DND-41 (cell line): Measurements from ENCODE around the gene SLAMF9.

Experiments
- ATAC-seq: fragments of 200-7000 bp; cut with Tn5 transposase; 3 replicates; pipeline ENCODE4 v1.9.1; 2021; ENCODE audit warnings: low read depth; ENCODE audit not compliant: insufficient read depth
- DNase-seq: peaks from one replicate; pipeline ENCODE4 v3.0.0-alpha.2; 2020
- H2AFZ ChIP-seq: 2 replicates; pipeline ENCODE4 v1.6.0; 2012; ENCODE audit warnings: low read depth, low read length
- H3K27ac ChIP-seq: 2 replicates; pipeline ENCODE4 v1.5.1; 2012; ENCODE audit warnings: low read length, inconsistent platforms
- H3K27me3 ChIP-seq: fragments of 200-600 bp; sonication (generic); 2 replicates; pipeline ENCODE4 v1.6.0; 2012; ENCODE audit warnings: low read length, mild to moderate bottlenecking, inconsistent platforms; ENCODE audit not compliant: insufficient read depth, poor library complexity
- H3K36me3 ChIP-seq: 2 replicates; pipeline ENCODE4 v1.5.1; 2012; ENCODE audit warnings: low read length, inconsistent platforms; ENCODE audit not compliant: insufficient read depth
- H3K4me1 ChIP-seq: 2 replicates; pipeline ENCODE4 v1.5.1; 2012; ENCODE audit warnings: mild to moderate bottlenecking, low read length; ENCODE audit not compliant: insufficient read depth
- H3K4me2 ChIP-seq: 2 replicates; pipeline ENCODE4 v1.6.0; 2012; ENCODE audit warnings: mild to moderate bottlenecking, moderate library complexity, low read length, inconsistent platforms; ENCODE audit not compliant: insufficient read depth
- H3K4me3 ChIP-seq, 2 experiments: fragments of 200-600 bp in 1 of 2; shearing (Covaris generic) in 1 of 2; 2 replicates each; pipeline ENCODE4 v1.5.1; 2012 to 2016; ENCODE audit warnings: inconsistent platforms in 2 of 2, low read length in 2 of 2, mild to moderate bottlenecking in 2 of 2, low read depth in 1 of 2, moderate library complexity in 1 of 2
- H3K79me2 ChIP-seq: 2 replicates; pipeline ENCODE4 v1.6.0; 2012; ENCODE audit warnings: low read length, inconsistent platforms; ENCODE audit not compliant: insufficient read depth
- H3K9ac ChIP-seq: 2 replicates; pipeline ENCODE4 v1.6.0; 2012; ENCODE audit warnings: low read depth, mild to moderate bottlenecking, inconsistent platforms, low read length, moderate library complexity
- H3K9me3 ChIP-seq: 2 replicates; pipeline ENCODE4 v1.5.1; 2012; ENCODE audit warnings: low read length, moderate library complexity, mild to moderate bottlenecking, inconsistent platforms; ENCODE audit not compliant: insufficient read depth, severe bottlenecking
- H4K20me1 ChIP-seq: 2 replicates; pipeline ENCODE4 v1.6.0; 2012; ENCODE audit warnings: low read length; ENCODE audit not compliant: insufficient read depth
- CTCF ChIP-seq: IDR thresholded peaks from 2 replicates; pipeline ENCODE4 v1.5.1; 2012; ENCODE audit warnings: borderline replicate concordance, low read length, moderate library complexity, mild to moderate bottlenecking; ENCODE audit not compliant: poor library complexity, severe bottlenecking; ENCODE audit errors: extremely low read depth
- EZH2 ChIP-seq: IDR thresholded peaks from 3 replicates; pipeline ENCODE4 v1.6.1; 2012; ENCODE audit warnings: borderline replicate concordance, low read depth, mild to moderate bottlenecking, moderate library complexity, low read length, inconsistent platforms; ENCODE audit not compliant: severe bottlenecking

SLAMF9 gene

DNA sequence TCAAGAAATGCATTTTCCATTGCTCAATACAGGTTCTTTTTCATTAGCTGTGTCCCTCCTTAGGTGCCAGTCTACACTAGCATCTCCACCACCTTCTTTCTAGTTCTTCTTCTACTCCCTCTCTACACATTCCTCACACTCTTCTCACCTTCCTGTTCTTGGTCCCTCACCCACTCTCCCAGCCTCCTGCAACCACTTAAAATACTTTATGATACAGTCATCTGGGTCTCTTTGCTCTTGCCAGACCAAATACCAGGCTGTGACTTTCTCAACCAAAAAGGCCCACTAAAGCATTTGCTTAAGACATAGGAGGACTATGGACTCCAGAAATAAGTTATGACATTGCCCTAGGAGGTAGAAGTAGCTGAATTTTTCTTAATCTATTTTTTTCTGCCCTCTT, 42.6 kb upstream of the SLAMF9 start:
- Histone ChIP-seq H3K9ac (no peak overlapping the region), H3K79me2 (no peaks in the 10 kb centered on the region), H3K4me3 (no peak overlapping the region), H3K36me3 (no peaks in the 10 kb centered on the region), H3K4me2 (no peak overlapping the region), H2AFZ (no peak overlapping the region), H3K4me1 (no peaks in the 10 kb centered on the region), H3K27me3 (peaks cover 15% of the 10 kb centered on the region), H4K20me1 (no peaks in the 10 kb centered on the region), H3K27ac (no peak overlapping the region), H3K9me3 (no peaks in the 10 kb centered on the region)
- TF ChIP-seq CTCF (no peak), EZH2 (no peak)
- no peak for ATAC-seq
- no peak for DNase-seq

DNA sequence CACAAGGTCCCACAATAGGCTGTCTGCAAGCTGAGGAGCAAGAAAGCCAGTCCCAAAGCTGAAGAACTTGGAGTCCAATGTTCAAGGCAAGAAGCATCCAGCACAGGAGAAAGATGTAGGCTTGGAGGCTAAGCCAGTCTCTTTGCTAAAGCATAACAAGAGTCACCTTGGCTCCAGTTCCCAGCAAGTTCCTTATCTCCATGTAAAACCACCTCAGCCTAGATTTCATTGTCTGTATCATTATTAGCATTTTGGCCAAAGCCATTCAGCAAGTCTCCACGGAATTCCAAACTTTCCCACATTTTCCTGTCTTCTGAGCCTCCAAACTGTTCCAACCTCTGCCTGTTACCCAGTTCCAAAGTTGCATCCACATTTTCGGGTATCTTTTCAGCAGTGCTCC, 40.9 kb upstream of the SLAMF9 start:
- H3K79me2 ChIP-seq, result no peaks in the 10 kb centered on the region
- ATAC-seq (no peak), DNase-seq (no peak)
- no peaks in the 10 kb centered on the region for H3K36me3 ChIP-seq
- H3K4me3 ChIP-seq, result no peak overlapping the region
- H3K27ac ChIP-seq, result no peak overlapping the region
- H3K9me3 ChIP-seq, result no peaks in the 10 kb centered on the region
- TF ChIP-seq EZH2 (no peak), CTCF (no peak)
- H3K4me2 ChIP-seq, result no peak overlapping the region
- no peak overlapping the region for H2AFZ ChIP-seq
- peaks cover 12% of the 10 kb centered on the region for H3K27me3 ChIP-seq
- H3K4me1 ChIP-seq, result no peaks in the 10 kb centered on the region
- H4K20me1 ChIP-seq, result no peaks in the 10 kb centered on the region
- no peak overlapping the region for H3K9ac ChIP-seq

DNA sequence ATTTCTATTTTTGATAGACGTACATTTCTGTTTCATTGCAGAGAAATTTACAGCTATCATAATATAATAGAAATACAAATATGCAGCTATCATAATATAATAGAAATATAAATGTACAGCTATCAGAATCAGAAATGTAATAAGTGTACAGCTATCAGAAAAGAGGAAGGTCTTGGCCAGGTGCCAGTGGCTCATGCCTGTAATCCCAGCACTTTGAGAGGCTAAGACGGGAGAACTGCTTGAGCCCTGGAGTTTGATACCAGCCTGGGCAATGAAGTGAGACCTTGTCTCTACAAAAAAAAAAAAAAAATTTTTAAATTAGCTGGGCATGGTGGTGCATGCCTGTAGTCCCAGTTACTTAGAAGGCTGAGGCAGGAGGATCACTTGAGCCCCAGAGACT, 39.9 kb upstream of the SLAMF9 start:
- Histone ChIP-seq H3K9me3 (no peaks in the 10 kb centered on the region), H3K4me2 (no peak overlapping the region), H3K4me1 (no peaks in the 10 kb centered on the region), H3K27ac (no peak overlapping the region), H3K79me2 (no peaks in the 10 kb centered on the region), H3K9ac (no peak overlapping the region), H4K20me1 (no peaks in the 10 kb centered on the region), H3K27me3 (peaks cover 14% of the 10 kb centered on the region), H3K36me3 (no peaks in the 10 kb centered on the region), H2AFZ (no peak overlapping the region), H3K4me3 (no peak overlapping the region)
- no peak for ATAC-seq
- TF ChIP-seq CTCF (no peak), EZH2 (no peak)
- DNase-seq, result no peak

DNA sequence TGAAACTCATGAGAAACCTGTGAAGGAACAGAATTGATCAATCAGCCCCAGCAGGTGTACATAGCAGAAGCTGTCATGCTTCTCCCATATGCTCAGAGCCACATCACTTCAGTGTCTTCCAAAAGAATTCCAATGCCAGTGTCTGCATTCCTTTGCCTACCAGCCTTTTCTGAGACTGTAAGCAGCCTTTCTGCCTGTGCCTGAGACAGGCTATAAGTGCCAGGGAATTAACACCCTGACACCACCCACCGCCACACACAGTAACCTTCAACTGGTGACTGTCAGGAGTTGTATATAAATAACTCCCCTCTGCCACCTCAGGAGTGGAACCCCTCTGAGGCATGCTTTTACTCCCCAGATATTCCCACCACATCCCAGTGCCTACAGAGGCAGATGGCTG, 38.1 kb upstream of the SLAMF9 start:
- no peak for TF ChIP-seq EZH2
- TF ChIP-seq CTCF, result no peak
- DNase-seq (no peak), ATAC-seq (no peak)
- Histone ChIP-seq H3K9ac (no peak overlapping the region), H3K27ac (no peak overlapping the region), H3K9me3 (no peaks in the 10 kb centered on the region), H2AFZ (no peak overlapping the region), H3K27me3 (peaks cover 15% of the 10 kb centered on the region), H3K79me2 (no peaks in the 10 kb centered on the region), H3K4me2 (no peak overlapping the region), H3K4me3 (no peak overlapping the region), H4K20me1 (no peaks in the 10 kb centered on the region), H3K4me1 (no peaks in the 10 kb centered on the region), H3K36me3 (no peaks in the 10 kb centered on the region)
